C4-2B (cell line): ENCODE data around the gene PIWIL4.
"Not testable (repeated sequence)": the region's sequence is repeated elsewhere in the genome, so short reads cannot be mapped to it uniquely, and the experiment has no call there.

Source experiments
- H3K27ac ChIP-seq: fragments of 450-650 bp; 2 replicates; pipeline ENCODE4 v1.5.1; 2017
- CTCF ChIP-seq: fragments of 450-650 bp; conservative IDR thresholded peaks from 2 replicates; pipeline ENCODE4 v1.5.1; 2017; ENCODE audit warnings: mild to moderate bottlenecking
- ZFX ChIP-seq: fragments of 450-650 bp; IDR thresholded peaks from 2 replicates; pipeline ENCODE4 v1.6.1; 2017

PIWIL4 gene

GRCh38 chr11:94550513-94550912 is 16.7 kb upstream of the PIWIL4 start:
- TF ChIP-seq ZFX: no peak
- no peak for TF ChIP-seq CTCF
- no peak overlapping the region for H3K27ac ChIP-seq

DNA sequence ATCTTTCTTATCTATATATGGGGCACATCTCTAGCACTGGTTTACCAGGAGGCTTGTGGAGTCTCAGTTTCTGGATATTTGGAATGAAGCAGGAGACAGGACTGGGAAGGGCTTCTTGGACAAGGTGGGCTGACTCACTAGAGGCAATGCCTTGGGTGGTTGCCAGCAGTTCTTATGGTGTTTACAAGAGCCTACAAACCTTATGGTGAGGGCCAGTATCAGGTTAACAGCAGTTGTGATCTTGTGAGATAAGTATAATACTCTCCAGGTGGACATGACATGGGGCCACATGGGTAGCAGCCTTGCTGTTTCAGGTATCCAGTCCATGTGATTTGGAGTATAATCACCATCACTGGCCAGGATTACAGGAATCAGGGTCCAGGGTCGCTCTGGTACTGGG is 13.2 kb upstream of the PIWIL4 start:
- TF ChIP-seq CTCF (no peak), ZFX (no peak)
- H3K27ac ChIP-seq: no peak overlapping the region

- H3K27ac ChIP-seq: not testable (repeated sequence)
These were observed 11.3 kb upstream of the PIWIL4 start for GRCh38 chr11:94555752-94556329.

DNA sequence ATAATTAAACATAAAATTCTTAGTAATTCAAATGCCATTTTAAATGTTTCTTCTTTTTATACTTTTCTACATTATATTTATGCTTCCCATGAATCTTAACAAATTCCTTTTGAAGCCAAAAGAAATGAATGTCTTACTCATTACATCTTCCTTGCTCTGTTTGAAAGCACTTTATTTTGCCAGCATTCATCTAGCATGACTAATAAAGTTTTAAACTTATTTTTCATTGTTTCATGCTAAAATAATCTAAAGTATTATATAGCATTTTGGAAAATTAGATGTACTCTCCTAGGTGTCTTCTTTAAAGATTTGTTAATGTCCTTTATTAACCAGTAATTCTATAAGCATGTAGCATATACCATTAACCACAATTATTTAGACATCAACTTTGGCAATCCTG is 9.7 kb upstream of the PIWIL4 start:
- no peak overlapping the region for H3K27ac ChIP-seq
- TF ChIP-seq CTCF: no peak

DNA sequence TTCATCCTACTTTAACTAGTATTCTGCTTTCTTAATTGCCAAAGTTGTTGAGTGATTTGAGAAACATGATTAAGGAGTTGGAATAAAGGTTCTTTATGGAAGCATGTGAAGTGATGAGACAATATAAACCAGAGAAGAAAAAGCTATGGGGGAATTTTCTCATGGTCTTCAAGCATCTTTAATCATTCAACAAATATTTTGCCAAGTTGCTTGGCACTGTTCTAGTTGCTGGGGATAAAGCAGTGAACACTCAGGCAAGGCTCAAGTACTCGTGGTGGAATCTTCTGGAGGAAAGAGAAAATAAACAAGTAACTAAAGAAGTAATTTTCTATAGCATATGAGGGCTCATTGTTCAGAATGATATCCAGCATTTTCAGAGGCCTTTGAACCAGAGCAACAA is 9.2 kb upstream of the PIWIL4 start:
- H3K27ac ChIP-seq: no peak overlapping the region
- no peak for TF ChIP-seq ZFX
- TF ChIP-seq CTCF: no peak

DNA sequence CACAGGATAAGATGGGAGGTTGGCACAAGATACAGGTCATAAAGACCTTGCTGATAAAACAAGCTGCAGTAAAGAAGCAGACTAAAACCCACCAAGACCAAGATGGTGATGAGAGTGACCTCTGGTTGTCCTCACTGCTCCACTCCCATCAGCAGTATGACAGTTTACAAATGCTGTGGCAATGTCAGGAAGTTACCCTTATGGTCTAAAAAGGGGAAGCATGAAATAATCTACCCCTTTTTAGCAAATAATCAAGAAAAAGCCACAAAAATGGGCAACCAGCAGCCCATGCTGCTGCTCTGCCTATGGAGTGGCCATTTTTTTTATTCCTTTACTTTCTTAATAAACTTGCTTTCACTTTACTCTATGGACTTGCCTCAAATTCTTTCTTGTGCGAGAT is 8.7 kb upstream of the PIWIL4 start:
- TF ChIP-seq ZFX (no peak), CTCF (no peak)
- H3K27ac ChIP-seq: no peak overlapping the region

GRCh38 chr11:94558932-94559331 is 8.2 kb upstream of the PIWIL4 start:
- no peak overlapping the region for H3K27ac ChIP-seq

More at GRCh38 chr11:94558932-94559331, 8.2 kb upstream of the PIWIL4 start:
- no peak for TF ChIP-seq ZFX
- TF ChIP-seq CTCF: no peak
